Activated naive CD8-positive, alpha-beta T cell (primary cell): ENCODE results near the gene AMDHD1.

Experiments
- H3K27ac Mint-ChIP-seq: one replicate; pipeline ENCODE4 v1.8.0; 2021; ENCODE audit warnings: mixed read lengths
- H3K27me3 Mint-ChIP-seq: one replicate; pipeline ENCODE4 v1.8.0; 2021; ENCODE audit warnings: mixed read lengths
- H3K36me3 Mint-ChIP-seq: one replicate; pipeline ENCODE4 v1.8.0; 2021; ENCODE audit warnings: mixed read lengths
- H3K4me1 Mint-ChIP-seq: one replicate; pipeline ENCODE4 v1.8.0; 2021; ENCODE audit warnings: low read depth, mixed read lengths
- H3K4me3 Mint-ChIP-seq: one replicate; pipeline ENCODE4 v1.8.0; 2021; ENCODE audit warnings: mild to moderate bottlenecking, mixed read lengths
- H3K9me3 Mint-ChIP-seq: one replicate; pipeline ENCODE4 v1.8.0; 2021; ENCODE audit warnings: low read depth, mixed read lengths

The AMDHD1 gene

GRCh38 chr12:95996034-95996658 lies 53.0 kb downstream of the AMDHD1 start, which contains the start of gene HAL:
HAL (minus strand) TSS chr12:95996344; CDS start chr12:95995910, 434 bp downstream.
- Mint-ChIP-seq H3K36me3 (peaks cover 8% of the 10 kb centered on the region), H3K27ac (no peak within 1 kb of the TSS), H3K9me3 (no peaks in the 10 kb centered on the region), H3K4me1 (peaks cover 2% of the 10 kb centered on the region), H3K4me3 (no peak within 1 kb of the TSS), H3K27me3 (no peaks in the 10 kb centered on the region)

- H3K36me3 Mint-ChIP-seq: peaks cover 8% of the 10 kb centered on the region
- H3K27ac Mint-ChIP-seq: no peak overlapping the region
- no peaks in the 10 kb centered on the region for H3K27me3 Mint-ChIP-seq
- H3K4me3 Mint-ChIP-seq: no peak overlapping the region
- H3K4me1 Mint-ChIP-seq: peaks cover 2% of the 10 kb centered on the region
- no peaks in the 10 kb centered on the region for H3K9me3 Mint-ChIP-seq
These were observed 54.1 kb downstream of the AMDHD1 start for GRCh38 chr12:95997276-95997675.

GRCh38 chr12:95997911-95998510 lies 54.9 kb downstream of the AMDHD1 start:
- Mint-ChIP-seq H3K4me1 (peaks cover 2% of the 10 kb centered on the region), H3K27me3 (no peaks in the 10 kb centered on the region), H3K36me3 (peaks cover 5% of the 10 kb centered on the region), H3K9me3 (no peaks in the 10 kb centered on the region), H3K27ac (no peak overlapping the region), H3K4me3 (no peak overlapping the region)

- H3K27ac Mint-ChIP-seq: no peak overlapping the region
- peaks cover 3% of the 10 kb centered on the region for H3K36me3 Mint-ChIP-seq
- peaks cover 2% of the 10 kb centered on the region for H3K4me1 Mint-ChIP-seq
- H3K9me3 Mint-ChIP-seq: no peaks in the 10 kb centered on the region
- no peak overlapping the region for H3K4me3 Mint-ChIP-seq
- no peaks in the 10 kb centered on the region for H3K27me3 Mint-ChIP-seq
These were observed 55.6 kb downstream of the AMDHD1 start for GRCh38 chr12:95998611-95999286.

- H3K4me1 Mint-ChIP-seq: peaks cover 2% of the 10 kb centered on the region
- no peak overlapping the region for H3K4me3 Mint-ChIP-seq
- no peaks in the 10 kb centered on the region for H3K27me3 Mint-ChIP-seq
- no peaks in the 10 kb centered on the region for H3K9me3 Mint-ChIP-seq
- H3K27ac Mint-ChIP-seq: no peak overlapping the region
- peaks cover 3% of the 10 kb centered on the region for H3K36me3 Mint-ChIP-seq
These were observed 56.4 kb downstream of the AMDHD1 start for GRCh38 chr12:95999484-95999883.

- Mint-ChIP-seq H3K27ac (no peak overlapping the region), H3K36me3 (peaks cover 9% of the 10 kb centered on the region), H3K27me3 (no peaks in the 10 kb centered on the region), H3K9me3 (no peaks in the 10 kb centered on the region), H3K4me3 (no peak overlapping the region), H3K4me1 (peaks cover 2% of the 10 kb centered on the region)
These were observed 57.7 kb downstream of the AMDHD1 start for GRCh38 chr12:96000858-96001257.

- Mint-ChIP-seq H3K9me3 (no peaks in the 10 kb centered on the region), H3K36me3 (peaks cover 14% of the 10 kb centered on the region), H3K4me1 (no peaks in the 10 kb centered on the region), H3K4me3 (no peak overlapping the region), H3K27me3 (no peaks in the 10 kb centered on the region), H3K27ac (no peak overlapping the region)
These were observed 63.6 kb downstream of the AMDHD1 start for GRCh38 chr12:96006727-96007126.

GRCh38 chr12:96007729-96008128 lies 64.6 kb downstream of the AMDHD1 start:
- H3K4me1 Mint-ChIP-seq: no peaks in the 10 kb centered on the region
- H3K9me3 Mint-ChIP-seq: no peaks in the 10 kb centered on the region
- no peaks in the 10 kb centered on the region for H3K27me3 Mint-ChIP-seq
- H3K4me3 Mint-ChIP-seq: no peak overlapping the region
- H3K27ac Mint-ChIP-seq: no peak overlapping the region
- H3K36me3 Mint-ChIP-seq: peaks cover 14% of the 10 kb centered on the region

- Mint-ChIP-seq H3K27ac (no peak overlapping the region), H3K4me3 (no peak overlapping the region), H3K27me3 (no peaks in the 10 kb centered on the region), H3K4me1 (no peaks in the 10 kb centered on the region), H3K9me3 (no peaks in the 10 kb centered on the region), H3K36me3 (peaks cover 16% of the 10 kb centered on the region)
These were observed 71.9 kb downstream of the AMDHD1 start for GRCh38 chr12:96014943-96015599.

GRCh38 chr12:96015672-96016071 lies 72.5 kb downstream of the AMDHD1 start:
- no peaks in the 10 kb centered on the region for H3K9me3 Mint-ChIP-seq
- H3K27ac Mint-ChIP-seq: no peak overlapping the region
- no peak overlapping the region for H3K4me3 Mint-ChIP-seq
- peaks cover 16% of the 10 kb centered on the region for H3K36me3 Mint-ChIP-seq
- H3K27me3 Mint-ChIP-seq: no peaks in the 10 kb centered on the region
- H3K4me1 Mint-ChIP-seq: no peaks in the 10 kb centered on the region
